ENCODE data around the gene ZG16B. TPM values are rescaled to one million over a fixed set of nuclear protein-coding genes. Genes with fewer than 3 reads are reported as not detected.

ZG16B gene
- total RNA-seq, 1 experiment from 2014 or later: 8.6 TPM

DNA sequence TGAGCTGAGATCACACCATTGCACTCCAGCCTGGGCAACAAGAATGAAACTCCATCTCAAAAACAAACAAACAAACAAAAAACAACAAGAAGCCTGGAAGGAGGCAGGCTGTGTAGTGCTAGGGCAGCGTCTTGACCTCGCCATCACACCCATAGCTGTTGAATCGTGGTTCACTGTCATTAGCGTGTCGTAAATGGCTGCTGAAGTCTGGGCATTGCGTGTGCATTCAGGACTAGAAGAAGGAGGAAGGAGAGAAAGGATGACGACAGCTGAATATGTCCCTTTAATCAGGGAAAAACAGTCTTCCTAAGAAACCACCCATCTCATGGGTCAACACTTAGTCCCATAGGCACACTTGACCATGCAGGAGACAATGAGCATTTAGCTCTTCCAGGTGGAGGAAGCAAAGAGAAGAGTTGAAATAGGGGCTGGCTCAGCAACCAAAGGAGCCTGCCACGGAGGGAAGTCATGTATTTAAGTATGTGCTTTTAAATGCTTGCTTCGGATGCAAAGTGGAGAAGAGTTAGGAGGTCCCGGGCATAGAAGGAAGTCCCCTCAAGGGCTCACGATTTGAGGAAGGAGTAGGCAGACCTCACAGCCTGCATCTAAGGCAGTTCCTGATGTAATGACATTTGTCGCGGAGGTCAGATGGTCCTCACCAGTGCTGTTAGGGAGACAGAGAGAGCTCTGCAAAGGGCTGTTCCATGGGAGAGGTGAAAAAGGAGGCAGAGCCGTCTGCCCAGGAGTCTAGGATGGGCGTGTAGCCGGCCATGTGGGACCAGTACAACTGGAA, 19.0 kb downstream of the ZG16B start:
- BruUV-seq (replicated peaks): no TSS peak
- no peaks in the 10 kb centered on the region for H3K9me2 ChIP-seq (replicated peaks; ENCODE audit: low read length)
- ATAC-seq: no peak
- H3K9ac ChIP-seq (ENCODE audit: low read length): no peak overlapping the region
- CTCF ChIA-PET: no interaction called here
- H3K4me3 ChIP-seq (ENCODE audit: low read length): no peak overlapping the region
- H3K36me3 ChIP-seq (ENCODE audit: low read depth, low read length): no peaks in the 10 kb centered on the region
- peaks cover 20% of the 10 kb centered on the region for H3K4me1 ChIP-seq (ENCODE audit: insufficient read depth, low read length)
- POLR2A ChIA-PET (ENCODE audit: unreplicated experiment): no interaction called here
- H2AFZ ChIP-seq (ENCODE audit: low read length): no peak overlapping the region
- peaks cover 5% of the 10 kb centered on the region for H3F3A ChIP-seq (ENCODE audit: low read length, unreplicated experiment)
- TF ChIP-seq EZH2 (IDR thresholded peaks at IDR 0.05; ENCODE audit: low read length, unreplicated experiment) (no peak), EZH2phosphoT487 (IDR thresholded peaks at IDR 0.05; ENCODE audit: borderline replicate concordance, low read length) (no peak)
- TF ChIP-seq, protein P1, sequence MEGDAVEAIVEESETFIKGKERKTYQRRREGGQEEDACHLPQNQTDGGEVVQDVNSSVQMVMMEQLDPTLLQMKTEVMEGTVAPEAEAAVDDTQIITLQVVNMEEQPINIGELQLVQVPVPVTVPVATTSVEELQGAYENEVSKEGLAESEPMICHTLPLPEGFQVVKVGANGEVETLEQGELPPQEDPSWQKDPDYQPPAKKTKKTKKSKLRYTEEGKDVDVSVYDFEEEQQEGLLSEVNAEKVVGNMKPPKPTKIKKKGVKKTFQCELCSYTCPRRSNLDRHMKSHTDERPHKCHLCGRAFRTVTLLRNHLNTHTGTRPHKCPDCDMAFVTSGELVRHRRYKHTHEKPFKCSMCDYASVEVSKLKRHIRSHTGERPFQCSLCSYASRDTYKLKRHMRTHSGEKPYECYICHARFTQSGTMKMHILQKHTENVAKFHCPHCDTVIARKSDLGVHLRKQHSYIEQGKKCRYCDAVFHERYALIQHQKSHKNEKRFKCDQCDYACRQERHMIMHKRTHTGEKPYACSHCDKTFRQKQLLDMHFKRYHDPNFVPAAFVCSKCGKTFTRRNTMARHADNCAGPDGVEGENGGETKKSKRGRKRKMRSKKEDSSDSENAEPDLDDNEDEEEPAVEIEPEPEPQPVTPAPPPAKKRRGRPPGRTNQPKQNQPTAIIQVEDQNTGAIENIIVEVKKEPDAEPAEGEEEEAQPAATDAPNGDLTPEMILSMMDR (conservative IDR thresholded peaks at IDR 0.05; ENCODE audit: low read depth, low read length): no peak
- H3K9me3 ChIP-seq (ENCODE audit: low read length): no peaks in the 10 kb centered on the region
- H3K4me2 ChIP-seq (ENCODE audit: low read length): no peak overlapping the region
- no peaks in the 10 kb centered on the region for H4K20me1 ChIP-seq (ENCODE audit: low read length)
- H3K79me2 ChIP-seq (ENCODE audit: low read length): no peaks in the 10 kb centered on the region
- DNase-seq: no peak
- intact Hi-C loops (cut with micrococcal nuclease): no loop called here
- H3K27ac ChIP-seq (ENCODE audit: low read length): no peak overlapping the region
- no peaks in the 10 kb centered on the region for H3K27me3 ChIP-seq (ENCODE audit: low read length)

DNA sequence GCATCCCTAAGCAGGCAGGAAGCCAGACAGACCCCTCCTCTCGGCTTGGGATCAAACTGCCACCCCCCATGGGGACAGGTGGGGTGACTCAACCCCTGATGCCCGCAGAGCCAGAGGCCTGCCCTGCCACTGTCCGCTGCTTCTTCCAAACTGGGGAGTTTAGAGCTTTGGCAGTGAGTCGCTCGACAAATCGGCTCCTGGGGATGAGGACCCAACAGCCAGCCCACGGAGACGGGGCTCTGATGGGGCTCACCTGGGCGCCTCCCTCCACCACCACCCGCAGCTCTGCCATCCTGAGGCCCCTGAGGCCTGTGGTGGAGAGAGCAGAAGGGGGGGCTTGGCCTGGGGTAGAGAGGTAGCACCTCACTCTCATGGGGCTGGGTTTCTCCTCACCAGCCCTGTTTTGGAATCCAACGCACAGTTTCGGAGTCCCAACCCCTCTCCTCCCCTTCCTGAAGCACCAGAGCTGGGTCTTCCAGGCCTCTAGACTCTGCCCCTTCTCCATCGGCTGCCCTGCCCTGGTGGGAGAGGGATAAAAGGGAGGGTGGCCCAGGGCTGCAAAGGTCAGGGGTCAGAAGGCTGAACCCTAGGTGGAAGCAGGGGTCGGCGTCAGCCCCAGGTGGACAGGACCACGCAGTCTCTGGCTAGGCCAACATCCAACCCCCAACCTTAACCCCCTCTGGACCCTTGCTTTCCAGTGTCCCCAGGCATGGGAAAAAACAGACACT, 22.1 kb downstream of the ZG16B start:
- H3K36me3 ChIP-seq (ENCODE audit: low read depth, low read length): 0 out of 2 replicates have a peak, but pooled peaks cover 3% of the 10 kb centered on the region
- no peak for TF ChIP-seq EZH2 (IDR thresholded peaks at IDR 0.05; ENCODE audit: low read length, unreplicated experiment)
- no peak for TF ChIP-seq EZH2phosphoT487 (IDR thresholded peaks at IDR 0.05; ENCODE audit: borderline replicate concordance, low read length)
- TF ChIP-seq, protein P1 (conservative IDR thresholded peaks at IDR 0.05; ENCODE audit: low read depth, low read length): no peak
- H3K4me1 ChIP-seq (ENCODE audit: insufficient read depth, low read length): peaks cover 7% of the 10 kb centered on the region
- BruUV-seq (replicated peaks): no TSS peak
- intact Hi-C loops (cut with micrococcal nuclease): no loop called here
- ChIA-PET POLR2A (ENCODE audit: unreplicated experiment) (no interaction called here), CTCF (no interaction called here)
- H3K9me3 ChIP-seq (ENCODE audit: low read length): no peaks in the 10 kb centered on the region
- no peak overlapping the region for H3K4me3 ChIP-seq (ENCODE audit: low read length)
- no peaks in the 10 kb centered on the region for H3K27me3 ChIP-seq (ENCODE audit: low read length)
- H2AFZ ChIP-seq (ENCODE audit: low read length): no peak overlapping the region
- H3K79me2 ChIP-seq (ENCODE audit: low read length): no peaks in the 10 kb centered on the region
- ATAC-seq (no peak), DNase-seq (no peak)
- no peaks in the 10 kb centered on the region for H4K20me1 ChIP-seq (ENCODE audit: low read length)
- no peak overlapping the region for H3K27ac ChIP-seq (ENCODE audit: low read length)
- peaks cover 3% of the 10 kb centered on the region for H3F3A ChIP-seq (ENCODE audit: low read length, unreplicated experiment)
- H3K9me2 ChIP-seq (replicated peaks; ENCODE audit: low read length): no peaks in the 10 kb centered on the region
- no peak overlapping the region for H3K9ac ChIP-seq (ENCODE audit: low read length)
- no peak overlapping the region for H3K4me2 ChIP-seq (ENCODE audit: low read length)

Data from PC-3 (cell line).